Subcutaneous adipose tissue (tissue), 4 donors: ENCODE data around the gene MYH11. TPM values are rescaled to one million over a fixed set of nuclear protein-coding genes. Genes with fewer than 3 reads are reported as not detected.

Source experiments
- CTCF ChIP-seq: fragments of 450-650 bp; IDR thresholded peaks from one replicate; pipeline ENCODE4 v1.5.1; 2016; ENCODE audit warnings: low read depth, mild to moderate bottlenecking, control low read depth, antibody characterized with exemption, moderate library complexity
- total RNA-seq, 4 donors: library from RNA; depleted of rRNA; stranded (reverse); fragments of >200 nt; gene quantifications; one replicate each; pipeline ENCODE4 v1.1.0, GENCODE V29; 2016

The MYH11 gene
- total RNA-seq, result 10 to 100 TPM in 3 of 4 donors, 1 to 10 TPM in 1; 9.5 to 43.7 (median 23.0) TPM

- no peak for TF ChIP-seq CTCF
Measured at GRCh38 chr16:15856901-15857698, at the start of gene MYH11. TSS of gene MYH11 (minus strand) at chr16:15857028. CDS start at chr16:15838252, 18,776 bp downstream.

GRCh38 chr16:15906439-15906838 is 49.6 kb upstream of the MYH11 start:
- no peak for TF ChIP-seq CTCF

GRCh38 chr16:15903960-15904359 is 47.1 kb upstream of the MYH11 start:
- no peak for TF ChIP-seq CTCF

DNA sequence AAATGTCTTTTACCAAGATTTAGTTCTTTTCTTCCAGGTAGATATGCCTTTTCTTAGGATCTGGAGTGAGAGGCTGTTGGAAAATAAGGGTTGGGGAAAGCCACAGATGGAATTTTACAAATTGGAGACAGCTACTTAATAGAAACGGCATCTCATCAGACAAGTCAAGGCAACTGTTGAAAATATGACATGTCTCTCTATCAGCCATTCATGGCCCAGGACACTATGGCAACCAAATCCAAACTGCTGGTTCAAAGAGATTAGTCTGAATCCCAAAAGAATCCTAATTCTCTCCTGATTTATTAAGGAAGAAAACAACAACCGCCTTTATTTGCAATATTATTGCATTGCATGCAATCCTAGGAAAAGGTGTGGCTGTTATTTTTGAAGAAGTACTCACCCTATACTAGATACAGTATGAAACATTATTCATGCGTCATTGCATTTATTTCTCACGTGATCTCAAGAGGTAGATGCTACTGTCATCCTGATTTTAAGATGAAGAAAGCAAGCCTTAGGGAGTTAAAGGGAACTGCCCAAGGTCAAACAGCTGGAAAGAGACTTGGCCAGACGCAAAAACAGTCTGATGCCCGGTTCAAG is 44.2 kb upstream of the MYH11 start:
- no peak for TF ChIP-seq CTCF

DNA sequence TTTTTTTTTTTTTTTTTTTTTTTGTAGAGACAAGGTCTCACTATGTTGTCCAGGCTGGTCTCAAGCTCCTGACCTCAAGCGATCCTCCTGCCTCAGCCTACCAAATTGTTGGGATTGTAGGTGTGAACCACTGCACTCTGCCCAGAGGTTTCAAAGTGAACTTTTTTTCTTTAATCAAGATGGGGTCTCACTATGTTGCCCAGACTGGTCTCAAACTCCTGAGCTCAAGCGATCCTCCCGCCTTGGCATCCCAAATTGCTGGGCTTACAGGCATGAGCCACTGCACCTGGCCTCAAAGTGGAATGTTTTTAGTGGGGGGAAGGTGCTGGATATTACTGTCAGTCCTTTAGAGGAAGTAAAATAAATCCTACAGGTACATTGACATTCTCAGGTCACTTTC is 43.5 kb upstream of the MYH11 start:
- TF ChIP-seq CTCF, result no peak

GRCh38 chr16:15899538-15900100 is 42.8 kb upstream of the MYH11 start:
- TF ChIP-seq CTCF, result no peak

DNA sequence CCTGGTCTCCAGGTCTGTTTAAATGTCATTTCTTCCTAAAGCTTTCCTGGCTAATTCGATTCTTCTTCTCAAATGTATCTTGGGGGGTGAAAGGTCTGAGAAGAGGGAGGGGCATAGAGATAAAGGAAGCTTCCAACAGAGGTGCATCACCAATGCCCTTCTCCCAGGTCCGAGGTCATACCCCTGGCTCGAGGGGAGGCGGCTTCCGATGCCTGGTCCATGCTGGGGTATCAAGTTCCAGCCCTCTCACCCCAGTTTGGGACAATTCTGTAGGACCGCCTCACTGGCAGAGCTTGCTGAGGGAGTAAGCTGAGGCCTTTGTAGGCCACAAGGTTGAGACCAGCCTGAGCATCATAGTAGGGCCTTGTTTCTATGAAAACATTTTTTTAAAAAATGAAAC is 41.8 kb upstream of the MYH11 start:
- TF ChIP-seq CTCF, result no peak
